Measurements from ENCODE around the gene CRB2. TPM values are rescaled to one million over a fixed set of nuclear protein-coding genes. Genes with fewer than 3 reads are reported as not detected.

CRB2 gene
- total and polyA plus RNA-seq, 2 donors (not counting 3 experiments of a cell fraction or from before 2014, with no cell fraction given): not detected

DNA sequence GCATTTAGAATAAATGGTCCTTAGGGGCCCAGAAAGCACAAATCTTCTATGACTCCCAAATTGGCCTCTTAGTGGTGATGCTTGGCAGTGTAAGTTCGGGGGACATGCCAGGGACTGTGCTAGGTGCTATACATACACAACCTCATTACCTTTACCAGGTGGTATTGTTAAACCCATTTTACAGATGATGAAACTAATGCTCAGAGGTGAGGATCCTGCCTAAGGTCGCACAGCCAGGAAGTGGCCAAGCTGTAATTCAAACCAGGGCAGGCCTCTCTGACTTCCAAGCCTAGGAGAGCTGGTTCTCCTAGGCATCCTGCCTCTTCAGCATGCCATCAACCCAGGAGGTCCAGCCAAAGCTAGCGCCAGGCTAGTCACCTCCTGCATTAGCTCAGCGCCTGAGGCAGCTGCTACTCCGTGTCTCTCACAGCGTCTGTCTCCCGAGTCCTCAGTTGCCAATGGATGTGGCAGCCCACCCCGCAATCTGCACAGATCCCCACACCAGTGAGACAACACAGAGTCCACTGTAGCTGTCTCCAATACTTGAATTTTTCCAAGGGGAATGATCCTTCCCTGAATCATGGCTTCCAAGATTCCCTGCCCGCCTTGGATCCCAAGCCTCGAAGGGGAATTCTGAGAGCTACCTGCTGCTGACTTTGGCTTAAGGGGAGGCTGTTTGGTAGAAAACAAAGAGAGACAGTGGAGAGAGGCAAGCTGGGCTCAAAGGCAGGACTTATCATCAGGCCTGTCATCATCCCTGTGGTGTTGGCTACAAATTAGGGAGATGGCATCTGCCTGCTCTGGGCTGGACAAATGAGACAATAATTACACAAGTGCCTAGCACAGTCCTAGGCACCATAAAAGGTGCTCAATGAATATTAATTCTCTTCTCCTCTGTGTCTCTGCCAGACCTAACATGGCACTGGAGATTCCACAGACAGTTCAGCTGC is 52.6 kb downstream of the CRB2 start:
- Histone ChIP-seq H4K20me1 (replicated peaks; ENCODE audit: control insufficient read depth, extremely low read depth, insufficient read depth, low read length) (no peaks in the 10 kb centered on the region), H3K79me2 (ENCODE audit: control insufficient read depth, insufficient read depth, low read length) (no peaks in the 10 kb centered on the region), H3K4me2 (ENCODE audit: insufficient read depth, low read length) (no peak overlapping the region), H3K9me3 (replicated peaks; ENCODE audit: control insufficient read depth, insufficient read depth, low read length) (no peaks in the 10 kb centered on the region), H2AFZ (ENCODE audit: low read depth, low read length) (no peak overlapping the region), H3K27ac (ENCODE audit: insufficient read depth, low read depth, low read length) (no peak overlapping the region), H3K9ac (replicated peaks; ENCODE audit: extremely low read depth, insufficient read depth, low read length) (no peak overlapping the region), H3K4me1 (ENCODE audit: control insufficient read depth, extremely low read depth, insufficient read depth, low read length) (no peaks in the 10 kb centered on the region), H3K36me3 (ENCODE audit: control insufficient read depth in 2 of 2, extremely low read depth in 1 of 2, insufficient read depth in 2 of 2, low read length in 2 of 2) (no peaks in the 10 kb centered on the region), H3K27me3 (ENCODE audit: control insufficient read depth in 2 of 2, insufficient read depth in 2 of 2, low read length in 2 of 2) (no peaks in the 10 kb centered on the region), H3K4me3 (replicated peaks in 1 of 3; ENCODE audit: insufficient read depth in 1 of 3, low read depth in 1 of 3, low read length in 3 of 3) (no peak overlapping the region), H3K9me1 (replicated peaks; ENCODE audit: control insufficient read depth, extremely low read depth, insufficient read depth, low read length) (no peaks in the 10 kb centered on the region)
- FAIRE-seq (no peak), DNase-seq (ENCODE audit: low read depth, low spot score) (no peak)
- dilution Hi-C loops (cut with MboI; ENCODE audit: extremely low pct_ligation_motif_present, low sequenced_read_pairs): no loop called here
- intact Hi-C loops (cut with micrococcal nuclease): loop anchor here (10.0 kb wide), 1 partner anchor 916 kb away; no protein-coding TSS in a partner anchor
- ChIA-PET POLR2A (no interaction called here), CTCF (interaction anchor here (0.9 to 2.6 kb wide), 2 partner anchors 9 to 632 kb away, joined by 3 to 9 read pairs; no protein-coding TSS in a partner anchor)
- TF ChIP-seq POLR2A (IDR thresholded peaks at IDR 0.05; ENCODE audit: low read depth, low read length): no peak
- TF ChIP-seq MYC (IDR thresholded peaks at IDR 0.05; ENCODE audit: low read depth, low read length): no peak
- no peak for TF ChIP-seq JUN (IDR thresholded peaks at IDR 0.05; ENCODE audit: borderline replicate concordance, insufficient read depth, insufficient read length, low read depth)
- no peak for TF ChIP-seq POLR2AphosphoS5 (IDR thresholded peaks at IDR 0.05; ENCODE audit: insufficient read depth, low read depth, low read length)
- TF ChIP-seq, protein P1, sequence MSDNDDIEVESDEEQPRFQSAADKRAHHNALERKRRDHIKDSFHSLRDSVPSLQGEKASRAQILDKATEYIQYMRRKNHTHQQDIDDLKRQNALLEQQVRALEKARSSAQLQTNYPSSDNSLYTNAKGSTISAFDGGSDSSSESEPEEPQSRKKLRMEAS (IDR thresholded peaks at IDR 0.05; ENCODE audit: insufficient read depth, insufficient read length): no peak
- TF ChIP-seq, protein P2, sequence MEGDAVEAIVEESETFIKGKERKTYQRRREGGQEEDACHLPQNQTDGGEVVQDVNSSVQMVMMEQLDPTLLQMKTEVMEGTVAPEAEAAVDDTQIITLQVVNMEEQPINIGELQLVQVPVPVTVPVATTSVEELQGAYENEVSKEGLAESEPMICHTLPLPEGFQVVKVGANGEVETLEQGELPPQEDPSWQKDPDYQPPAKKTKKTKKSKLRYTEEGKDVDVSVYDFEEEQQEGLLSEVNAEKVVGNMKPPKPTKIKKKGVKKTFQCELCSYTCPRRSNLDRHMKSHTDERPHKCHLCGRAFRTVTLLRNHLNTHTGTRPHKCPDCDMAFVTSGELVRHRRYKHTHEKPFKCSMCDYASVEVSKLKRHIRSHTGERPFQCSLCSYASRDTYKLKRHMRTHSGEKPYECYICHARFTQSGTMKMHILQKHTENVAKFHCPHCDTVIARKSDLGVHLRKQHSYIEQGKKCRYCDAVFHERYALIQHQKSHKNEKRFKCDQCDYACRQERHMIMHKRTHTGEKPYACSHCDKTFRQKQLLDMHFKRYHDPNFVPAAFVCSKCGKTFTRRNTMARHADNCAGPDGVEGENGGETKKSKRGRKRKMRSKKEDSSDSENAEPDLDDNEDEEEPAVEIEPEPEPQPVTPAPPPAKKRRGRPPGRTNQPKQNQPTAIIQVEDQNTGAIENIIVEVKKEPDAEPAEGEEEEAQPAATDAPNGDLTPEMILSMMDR (IDR thresholded peaks at IDR 0.05; ENCODE audit: extremely low read depth in 1 of 2, insufficient read depth in 1 of 2, low read depth in 1 of 2, low read length in 2 of 2): no peak
- no peak for TF ChIP-seq FOS (IDR thresholded peaks at IDR 0.05; ENCODE audit: borderline replicate concordance, insufficient read depth, low read length)
- TF ChIP-seq GATA2 (IDR thresholded peaks at IDR 0.05; ENCODE audit: insufficient read depth, insufficient read length, low read depth, low read length): no peak
- no peak for TF ChIP-seq EZH2 (IDR thresholded peaks at IDR 0.05; ENCODE audit: borderline replicate concordance, low read depth, low read length, severe bottlenecking)
- no TSS peak for BruUV-seq (replicated peaks)
